Gastroesophageal sphincter (tissue), 4 donors: ENCODE measurements around the gene JAG2. TPM values are rescaled to one million over a fixed set of nuclear protein-coding genes. Genes with fewer than 3 reads are reported as not detected.

ENCODE experiments used
- ATAC-seq: fragments of 150-250 bp; one replicate; pipeline ENCODE4 v1.9.1; 2016; ENCODE audit warnings: mild to moderate bottlenecking, moderate library complexity
- H3K27ac ChIP-seq, 4 donors: fragments of 200-600 bp; sonication (generic) in 3 of 4; 1 replicate in 3 of 4; 2 replicates in 1 of 4; pipeline ENCODE4 v1.5.1; 2016 to 2019
- H3K27me3 ChIP-seq: fragments of 200-600 bp; sonication (generic); one replicate; pipeline ENCODE4 v1.5.1; 2019
- H3K36me3 ChIP-seq, 2 donors: fragments of 200-600 bp; sonication (generic); one replicate each; pipeline ENCODE4 v1.5.1; 2019; ENCODE audit warnings: control low read depth in 1 of 2
- H3K4me1 ChIP-seq, 3 donors: fragments of 200-600 bp; sonication (generic); 1 replicate in 2 of 3; 2 replicates in 1 of 3; pipeline ENCODE4 v1.5.1; 2016 to 2019; ENCODE audit warnings: control low read depth in 2 of 3
- H3K4me3 ChIP-seq, 2 donors: fragments of 200-600 bp; sonication (generic); one replicate each; pipeline ENCODE4 v1.5.1; 2019; ENCODE audit warnings: mild to moderate bottlenecking in 1 of 2, moderate library complexity in 1 of 2
- H3K9me3 ChIP-seq, 3 donors: fragments of 200-600 bp; sonication (generic); one replicate each; pipeline ENCODE4 v1.5.1; 2017 to 2019; ENCODE audit warnings: control low read depth in 2 of 3
- EP300 ChIP-seq: sonication (generic); formaldehyde crosslinking; IDR thresholded peaks from one replicate; pipeline ENCODE4 v1.6.1; 2017; ENCODE audit warnings: antibody characterized with exemption, mild to moderate bottlenecking
- POLR2A ChIP-seq, 2 donors: fragments of 450-650 bp; IDR thresholded peaks; one replicate each; pipeline ENCODE4 v1.6.1; 2017; ENCODE audit warnings: antibody characterized with exemption in 2 of 2, mild to moderate bottlenecking in 2 of 2, moderate library complexity in 1 of 2
- POLR2AphosphoS5 ChIP-seq: sonication (generic); formaldehyde crosslinking; IDR thresholded peaks from one replicate; pipeline ENCODE4 v1.6.1; 2017; ENCODE audit warnings: antibody characterized with exemption
- WGBS, 2 donors: methylation state at CpG; one replicate each; pipeline ENCODE4 v1.1.5; 2018; ENCODE audit warnings: low coverage in 1 of 2; 5-methylcytosine and 5-hydroxymethylcytosine counted together
- total RNA-seq, 4 donors: library from RNA; depleted of rRNA; stranded (reverse); fragments of >200 nt; gene quantifications; one replicate each; pipeline ENCODE4 v1.1.0, GENCODE V29; 2016
- TF ChIP-seq, protein P1 (sequence below), 4 experiments: fragments of 200-600 bp in 2 of 4; fragments of 450-650 bp in 2 of 4; sonication (generic) in 1 of 4; IDR thresholded peaks; one replicate each; pipeline ENCODE4 v1.5.1; 2017 to 2019; ENCODE audit warnings: antibody characterized with exemption in 4 of 4, mild to moderate bottlenecking in 2 of 4, moderate library complexity in 2 of 4

JAG2 gene
- total RNA-seq, 4 donors from 2014 or later: 3.7 to 18.8 (median 14.5) TPM

DNA sequence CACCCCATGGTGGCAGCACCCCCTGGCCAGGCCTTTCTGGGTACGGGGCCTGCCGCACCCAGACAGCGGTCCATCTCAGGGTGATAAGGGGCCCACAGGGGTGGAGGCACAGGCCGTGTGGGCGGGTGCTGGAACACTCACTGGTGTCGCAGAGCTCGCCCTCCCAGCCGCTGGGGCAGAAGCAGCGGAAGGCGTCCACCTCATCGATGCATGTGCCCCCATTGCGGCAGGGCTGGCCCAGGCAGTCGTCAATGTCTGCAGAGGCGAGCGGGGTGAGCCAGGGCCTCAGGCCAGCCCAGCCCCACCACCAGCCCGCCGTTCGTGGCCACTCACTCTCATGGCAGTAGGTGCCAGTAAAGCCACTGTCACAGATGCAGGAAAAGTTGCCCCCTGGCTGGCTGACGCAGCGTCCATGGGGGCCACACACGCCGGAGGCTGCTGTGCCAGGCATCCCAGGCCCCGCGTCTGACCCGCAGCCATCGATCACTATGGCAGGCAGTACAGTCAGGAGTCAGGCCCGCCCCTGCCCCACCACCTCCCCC, 19.9 kb downstream of the JAG2 start:
- Histone ChIP-seq H3K27ac (no peak overlapping the region), H3K27me3 (no peaks in the 10 kb centered on the region), H3K36me3 (peaks cover 0 to 15% of the 10 kb centered on the region in 2 donors), H3K4me1 (no peaks in the 10 kb centered on the region), H3K4me3 (no peak overlapping the region), H3K9me3 (no peaks in the 10 kb centered on the region)
- no peak for ATAC-seq
- no CpG with 5 or more reads among the region's 27 CpGs for WGBS, 2 donors
- TF ChIP-seq POLR2A (IDR thresholded peaks at IDR 0.05) (no peak), EP300 (no peak), POLR2AphosphoS5 (no peak)
- TF ChIP-seq, protein P1, sequence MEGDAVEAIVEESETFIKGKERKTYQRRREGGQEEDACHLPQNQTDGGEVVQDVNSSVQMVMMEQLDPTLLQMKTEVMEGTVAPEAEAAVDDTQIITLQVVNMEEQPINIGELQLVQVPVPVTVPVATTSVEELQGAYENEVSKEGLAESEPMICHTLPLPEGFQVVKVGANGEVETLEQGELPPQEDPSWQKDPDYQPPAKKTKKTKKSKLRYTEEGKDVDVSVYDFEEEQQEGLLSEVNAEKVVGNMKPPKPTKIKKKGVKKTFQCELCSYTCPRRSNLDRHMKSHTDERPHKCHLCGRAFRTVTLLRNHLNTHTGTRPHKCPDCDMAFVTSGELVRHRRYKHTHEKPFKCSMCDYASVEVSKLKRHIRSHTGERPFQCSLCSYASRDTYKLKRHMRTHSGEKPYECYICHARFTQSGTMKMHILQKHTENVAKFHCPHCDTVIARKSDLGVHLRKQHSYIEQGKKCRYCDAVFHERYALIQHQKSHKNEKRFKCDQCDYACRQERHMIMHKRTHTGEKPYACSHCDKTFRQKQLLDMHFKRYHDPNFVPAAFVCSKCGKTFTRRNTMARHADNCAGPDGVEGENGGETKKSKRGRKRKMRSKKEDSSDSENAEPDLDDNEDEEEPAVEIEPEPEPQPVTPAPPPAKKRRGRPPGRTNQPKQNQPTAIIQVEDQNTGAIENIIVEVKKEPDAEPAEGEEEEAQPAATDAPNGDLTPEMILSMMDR (IDR thresholded peaks at IDR 0.05): no peak

DNA sequence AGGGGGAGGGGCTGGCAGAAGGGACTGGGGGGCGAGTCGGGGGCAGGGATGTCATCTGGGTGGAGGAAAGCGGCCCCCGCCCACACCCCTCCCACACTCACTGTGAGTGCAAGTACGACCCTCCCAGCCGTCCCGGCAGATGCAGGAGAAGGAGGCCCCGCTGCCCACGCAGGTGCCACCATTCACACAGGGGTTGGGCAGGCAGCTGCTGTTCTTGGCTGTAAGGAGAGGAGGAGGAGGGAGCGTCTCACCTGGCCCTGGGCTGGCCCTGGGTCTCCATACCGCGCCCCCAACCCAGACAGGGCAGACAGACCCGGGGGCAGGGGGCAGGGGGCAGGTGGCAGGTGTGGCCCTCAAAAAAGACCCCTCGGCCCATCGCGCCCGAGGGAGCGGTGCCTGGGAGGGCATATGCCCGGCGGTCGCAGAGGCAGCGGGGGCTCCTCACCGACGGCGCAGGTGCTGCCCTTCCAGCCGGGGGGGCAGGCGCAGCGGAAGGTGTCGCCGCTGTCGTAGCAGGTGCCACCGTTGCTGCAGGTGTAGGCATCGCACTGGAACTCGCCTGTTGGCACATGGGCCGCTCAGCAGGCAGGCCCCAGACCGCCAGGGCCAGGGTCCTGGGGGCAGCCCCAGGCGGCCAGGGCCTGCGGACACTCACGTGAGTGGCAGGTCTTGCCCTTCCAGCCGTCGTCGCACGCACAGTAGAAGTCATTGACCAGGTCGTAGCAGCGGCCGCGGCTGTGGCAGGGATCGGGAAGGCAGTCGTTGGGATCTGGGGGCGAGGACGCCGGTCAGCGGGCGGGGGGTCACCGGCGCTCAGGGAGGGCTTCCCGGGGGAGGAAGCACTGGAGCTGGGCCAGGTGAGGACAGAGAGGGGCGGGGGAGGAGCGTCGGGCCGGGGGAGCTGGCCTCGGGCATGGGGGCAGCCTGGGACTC, 20.6 kb downstream of the JAG2 start:
- no peaks in the 10 kb centered on the region for H3K9me3 ChIP-seq
- no peak overlapping the region for H3K4me3 ChIP-seq
- H3K27me3 ChIP-seq: no peaks in the 10 kb centered on the region
- no peak overlapping the region for H3K27ac ChIP-seq
- H3K36me3 ChIP-seq: peaks cover 0 to 19% of the 10 kb centered on the region in 2 donors
- H3K4me1 ChIP-seq: no peaks in the 10 kb centered on the region
- no peak for ATAC-seq
- WGBS, 2 donors: 90% methylated on average over 16 of the region's 62 CpGs; no CpG with 5 or more reads in 1 of the 2 donors
- TF ChIP-seq, protein P1 (IDR thresholded peaks at IDR 0.05): no peak
- no peak for TF ChIP-seq EP300
- TF ChIP-seq POLR2AphosphoS5: no peak
- TF ChIP-seq POLR2A (IDR thresholded peaks at IDR 0.05): no peak

DNA sequence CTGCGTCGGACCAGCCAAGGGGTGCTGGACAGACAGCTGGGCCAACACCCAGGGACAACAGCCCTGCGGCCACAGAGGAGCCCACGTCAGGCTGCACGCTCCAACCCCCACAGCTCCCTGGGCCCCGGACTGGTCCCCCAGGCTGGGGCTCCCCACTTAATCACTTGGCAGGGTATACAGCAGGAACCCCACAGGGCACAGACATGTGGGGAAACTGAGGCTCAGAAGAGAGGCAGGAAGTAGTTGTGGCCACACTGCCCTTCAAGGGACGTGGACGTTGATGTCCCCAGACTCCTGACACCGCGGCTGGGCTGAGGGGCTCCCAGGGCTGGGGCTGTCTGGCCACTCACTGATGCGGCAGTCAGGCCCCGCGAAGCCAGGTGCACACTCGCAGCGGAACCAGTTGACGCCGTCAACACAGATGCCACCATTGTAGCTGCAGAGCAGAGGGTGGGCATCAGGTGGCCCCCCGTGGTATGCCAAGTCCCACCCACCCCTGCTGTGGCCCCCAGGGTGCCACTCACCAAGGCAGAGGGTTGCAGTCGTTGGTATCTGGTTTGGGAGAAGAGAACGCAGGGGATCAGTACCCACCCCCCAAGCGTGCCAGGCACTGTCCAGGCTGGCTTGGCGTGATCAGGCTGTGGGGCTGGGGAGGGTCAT, 21.5 kb downstream of the JAG2 start:
- TF ChIP-seq, protein P1 (IDR thresholded peaks at IDR 0.05): no peak
- TF ChIP-seq EP300 (no peak), POLR2A (IDR thresholded peaks at IDR 0.05) (no peak), POLR2AphosphoS5 (no peak)
- no peak for ATAC-seq
- Histone ChIP-seq H3K9me3 (no peaks in the 10 kb centered on the region), H3K27ac (no peak overlapping the region), H3K4me1 (no peaks in the 10 kb centered on the region), H3K4me3 (no peak overlapping the region), H3K27me3 (no peaks in the 10 kb centered on the region), H3K36me3 (peaks cover 0 to 24% of the 10 kb centered on the region in 2 donors)
- no CpG with 5 or more reads among the region's 22 CpGs for WGBS, 2 donors

DNA sequence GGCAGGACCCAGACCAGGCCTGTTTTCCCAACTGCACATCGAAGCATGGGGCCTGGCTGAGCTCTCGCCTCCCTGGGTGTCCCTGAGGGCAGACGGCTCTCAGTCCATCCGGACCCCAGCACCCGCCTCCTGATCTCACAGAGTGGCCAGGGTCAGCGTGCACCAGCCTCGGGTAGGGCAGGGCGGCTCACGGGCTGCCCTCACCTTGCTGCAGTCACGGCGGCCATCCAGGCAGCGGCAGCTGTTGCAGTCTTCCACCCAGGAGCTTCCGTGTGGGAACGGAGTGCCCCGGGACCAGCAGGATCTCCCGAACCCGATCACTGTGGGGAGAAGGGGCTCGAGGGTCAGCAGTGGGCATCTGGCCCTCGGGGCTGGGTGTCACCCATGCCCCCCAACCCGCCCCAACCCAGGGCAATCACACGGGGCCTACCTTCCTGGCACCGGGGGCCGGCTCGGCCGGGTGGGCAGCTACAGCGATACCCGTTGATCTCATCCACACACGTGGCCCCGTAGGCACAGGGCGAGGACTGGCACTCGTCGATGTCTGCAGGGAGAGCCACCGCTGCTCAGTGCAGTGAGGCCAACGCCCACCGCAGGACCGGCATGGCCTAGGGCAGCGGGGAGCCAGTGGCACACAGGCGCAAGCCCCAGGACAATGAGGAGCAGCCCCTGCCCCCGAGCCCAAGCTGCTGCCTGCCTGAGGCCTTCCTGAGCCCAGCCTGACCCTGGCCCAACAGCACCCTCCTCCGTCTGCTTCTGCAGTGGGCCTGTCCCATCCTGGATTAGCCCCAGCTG, 22.2 kb downstream of the JAG2 start:
- WGBS, 2 donors: 100% methylated on average over 1 of the region's 40 CpGs; no CpG with 5 or more reads in 1 of the 2 donors
- no peak for TF ChIP-seq POLR2AphosphoS5
- TF ChIP-seq, protein P1 (IDR thresholded peaks at IDR 0.05): no peak
- no peak for TF ChIP-seq EP300
- no peak for TF ChIP-seq POLR2A (IDR thresholded peaks at IDR 0.05)
- no peak for ATAC-seq
- no peaks in the 10 kb centered on the region for H3K9me3 ChIP-seq
- H3K27ac ChIP-seq: no peak overlapping the region
- H3K27me3 ChIP-seq: no peaks in the 10 kb centered on the region
- H3K36me3 ChIP-seq: peaks cover 0 to 30% of the 10 kb centered on the region in 2 donors
- H3K4me3 ChIP-seq: no peak overlapping the region
- no peaks in the 10 kb centered on the region for H3K4me1 ChIP-seq
